Inflammatory macrophage (primary cell): Measurements from ENCODE around the gene SIX2.
A peak's percentile ranks its signal among the peaks of the same experiment; 100 is the strongest.

Experiments
- DNase-seq, 2 donors: peaks; one replicate each; pipeline ENCODE4 v3.0.0-alpha.2; 2020 to 2022

SIX2 gene

DNA sequence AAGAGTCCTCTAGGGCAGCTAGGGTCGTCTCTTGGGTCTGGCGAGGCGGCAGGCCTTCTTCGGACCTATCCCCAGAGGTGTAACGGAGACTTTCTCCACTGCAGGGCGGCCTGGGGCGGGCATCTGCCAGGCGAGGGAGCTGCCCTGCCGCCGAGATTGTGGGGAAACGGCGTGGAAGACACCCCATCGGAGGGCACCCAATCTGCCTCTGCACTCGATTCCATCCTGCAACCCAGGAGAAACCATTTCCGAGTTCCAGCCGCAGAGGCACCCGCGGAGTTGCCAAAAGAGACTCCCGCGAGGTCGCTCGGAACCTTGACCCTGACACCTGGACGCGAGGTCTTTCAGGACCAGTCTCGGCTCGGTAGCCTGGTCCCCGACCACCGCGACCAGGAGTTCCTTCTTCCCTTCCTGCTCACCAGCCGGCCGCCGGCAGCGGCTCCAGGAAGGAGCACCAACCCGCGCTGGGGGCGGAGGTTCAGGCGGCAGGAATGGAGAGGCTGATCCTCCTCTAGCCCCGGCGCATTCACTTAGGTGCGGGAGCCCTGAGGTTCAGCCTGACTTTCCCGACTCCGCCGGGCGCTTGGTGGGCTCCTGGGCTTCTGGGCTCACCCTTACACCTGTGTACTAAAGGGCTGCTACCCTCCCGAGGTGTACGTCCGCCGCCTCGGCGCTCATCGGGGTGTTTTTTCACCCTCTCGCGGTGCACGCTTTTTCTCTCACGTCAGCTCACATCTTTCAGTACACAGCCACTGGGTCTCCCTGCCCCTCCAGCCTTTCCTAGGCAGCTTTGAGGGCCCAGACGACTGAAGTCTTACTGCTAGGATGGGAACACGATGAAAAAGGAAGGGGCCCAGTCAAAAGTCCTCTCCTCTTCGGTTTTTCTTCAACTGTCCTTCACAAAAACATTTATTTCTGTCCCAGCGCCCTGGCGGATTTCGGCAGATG, 8.1 kb downstream of the SIX2 start:
- no peak for DNase-seq

DNA sequence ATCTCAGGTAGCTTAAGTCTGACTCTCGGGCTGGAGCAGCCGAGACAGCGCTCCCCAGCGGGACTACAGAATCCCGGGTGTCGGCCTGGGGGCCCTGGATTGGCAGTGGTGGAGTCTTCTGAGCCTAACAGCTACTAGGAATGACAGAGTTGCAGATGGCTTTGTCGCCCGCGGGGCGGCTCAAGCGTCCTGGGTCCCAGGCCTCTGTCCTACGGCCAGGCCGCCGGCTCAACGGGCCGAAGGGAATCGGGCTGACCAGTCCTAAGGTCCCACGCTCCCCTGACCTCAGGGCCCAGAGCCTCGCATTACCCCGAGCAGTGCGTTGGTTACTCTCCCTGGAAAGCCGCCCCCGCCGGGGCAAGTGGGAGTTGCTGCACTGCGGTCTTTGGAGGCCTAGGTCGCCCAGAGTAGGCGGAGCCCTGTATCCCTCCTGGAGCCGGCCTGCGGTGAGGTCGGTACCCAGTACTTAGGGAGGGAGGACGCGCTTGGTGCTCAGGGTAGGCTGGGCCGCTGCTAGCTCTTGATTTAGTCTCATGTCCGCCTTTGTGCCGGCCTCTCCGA, 8.8 kb downstream of the SIX2 start:
- DNase-seq, result no peak

DNA sequence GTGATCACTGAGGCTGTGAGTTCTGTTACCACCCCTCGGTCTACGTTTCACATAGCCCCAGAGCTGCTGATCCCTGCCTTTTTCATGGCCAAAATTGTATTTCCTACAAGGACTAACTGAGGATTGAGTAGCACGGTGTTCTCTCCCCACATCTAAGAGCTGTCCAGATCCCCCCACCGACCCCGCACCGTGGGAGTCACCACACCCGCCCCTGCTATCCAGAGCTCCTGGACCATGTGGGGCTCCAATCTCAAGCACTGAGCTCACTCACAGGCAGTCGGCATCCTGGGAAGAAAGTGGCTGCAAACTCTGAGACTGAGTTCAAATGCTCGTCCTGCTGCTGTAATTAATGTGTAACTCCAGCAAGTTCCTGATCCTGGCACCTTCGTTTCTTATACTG, 9.7 kb downstream of the SIX2 start:
- no peak for DNase-seq

DNA sequence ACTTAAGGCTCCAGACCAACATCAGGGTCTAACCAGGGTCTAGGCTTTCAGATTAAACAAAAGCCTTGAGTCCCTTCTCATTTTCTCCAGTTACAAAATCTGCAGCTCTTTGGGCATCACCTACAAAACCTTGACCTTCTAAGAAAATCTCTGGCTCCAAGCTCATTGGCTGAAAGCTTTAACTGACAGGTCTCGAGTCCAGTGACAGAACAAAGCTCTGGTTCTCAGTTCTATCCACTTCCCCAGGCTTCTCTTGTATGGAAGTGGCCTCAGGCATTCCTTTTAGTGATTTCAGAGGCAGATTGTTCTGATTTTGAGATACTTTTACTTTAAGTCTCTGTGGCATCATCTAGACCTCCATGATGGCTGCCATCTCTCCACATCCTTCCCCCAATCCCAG, 11.3 kb downstream of the SIX2 start:
- DNase-seq, result peak in 1 of 2 donors; percentile 21

DNA sequence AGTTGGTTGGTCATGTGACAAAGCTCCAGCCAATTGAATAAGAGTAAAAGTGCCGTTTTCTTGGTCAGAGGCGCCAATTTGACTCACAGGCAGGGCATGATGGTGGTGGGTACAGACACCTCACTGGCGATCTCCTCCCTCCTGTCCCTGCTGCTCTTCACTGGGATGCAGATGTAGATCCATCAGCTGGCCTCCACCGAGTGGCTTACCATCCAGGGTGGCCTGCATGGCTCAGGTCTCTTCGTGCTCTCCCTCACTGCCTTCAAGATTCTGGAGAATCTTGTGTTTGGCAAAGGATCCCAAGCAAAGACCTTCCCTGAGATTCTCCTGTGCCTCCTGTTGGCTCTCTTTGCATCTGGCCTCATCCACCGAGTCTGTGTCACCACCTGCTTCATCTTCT, 12.9 kb downstream of the SIX2 start:
- no peak for DNase-seq

DNA sequence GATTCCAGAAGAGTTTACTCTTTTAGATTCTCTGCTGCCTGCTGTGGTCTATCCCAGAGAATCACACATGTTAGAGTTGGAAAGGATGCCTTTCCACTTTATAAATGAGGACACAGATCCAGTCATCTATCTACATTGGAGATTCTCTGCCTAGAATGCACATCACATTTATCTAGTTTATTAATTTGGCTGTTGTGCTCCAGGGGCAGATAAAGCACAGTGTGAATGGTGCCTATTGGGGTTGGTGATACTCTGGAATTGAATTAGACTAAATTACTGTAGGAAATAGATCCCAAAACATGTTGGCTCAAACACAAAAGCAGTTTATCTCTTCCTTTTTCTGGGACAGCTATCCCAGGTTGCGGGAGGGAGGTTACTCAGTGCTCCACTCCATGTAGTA, 14.9 kb downstream of the SIX2 start:
- DNase-seq, result no peak

DNA sequence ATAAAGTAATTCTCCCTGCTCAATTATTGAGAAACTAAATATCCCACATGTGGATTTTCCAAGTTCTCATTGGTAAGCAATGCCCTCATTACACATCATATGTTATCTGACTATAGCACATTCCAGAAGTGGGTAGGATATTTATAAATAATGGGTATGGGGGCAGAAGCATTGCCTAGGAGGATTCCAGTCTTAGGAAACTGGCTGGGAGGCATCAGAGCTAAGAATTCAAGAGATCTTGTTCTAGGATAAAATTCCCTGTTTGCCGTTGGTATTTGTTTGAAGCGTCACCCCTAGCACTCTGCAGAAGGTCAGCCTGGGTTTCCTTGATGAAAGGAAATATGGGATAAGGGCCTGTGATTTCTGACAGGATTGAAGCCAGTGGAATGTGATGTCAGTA, 20.1 kb downstream of the SIX2 start:
- no peak for DNase-seq

DNA sequence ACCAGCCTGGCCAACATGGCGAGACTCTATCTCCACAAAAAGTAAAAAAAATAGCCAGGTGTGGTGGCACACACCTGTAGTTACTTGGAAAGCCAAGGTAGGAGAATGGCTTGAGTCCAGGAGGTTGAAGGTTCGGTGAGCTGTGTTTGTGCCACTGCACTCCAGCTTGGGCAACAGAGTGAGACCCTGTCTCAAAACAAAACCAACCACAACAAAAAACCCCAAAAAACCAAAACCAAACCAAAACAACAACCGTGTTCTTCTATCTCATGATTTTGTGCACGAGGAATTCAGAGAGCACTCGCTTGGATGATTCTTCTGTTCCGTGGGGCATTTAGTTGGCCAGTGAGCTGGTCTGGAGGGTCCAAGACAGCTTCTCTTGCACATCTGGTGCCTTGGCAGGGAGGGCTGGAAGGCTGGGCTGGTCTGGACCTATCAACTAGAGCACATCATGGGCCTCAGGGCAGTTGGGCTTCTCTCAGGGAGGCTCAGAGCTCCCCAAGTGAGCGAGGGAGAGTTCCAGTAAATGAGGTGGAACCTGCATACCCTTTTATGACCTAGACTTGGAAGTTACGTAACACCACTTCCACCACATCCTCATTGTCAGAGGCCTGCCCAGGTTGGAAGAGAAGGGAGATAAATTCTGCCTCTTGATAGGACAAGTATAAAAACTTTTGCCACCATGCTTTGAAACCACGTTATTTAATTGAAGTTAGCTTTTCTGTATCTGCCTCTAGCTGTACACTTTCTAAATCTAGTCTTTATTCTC, 25.2 kb downstream of the SIX2 start:
- no peak for DNase-seq

DNA sequence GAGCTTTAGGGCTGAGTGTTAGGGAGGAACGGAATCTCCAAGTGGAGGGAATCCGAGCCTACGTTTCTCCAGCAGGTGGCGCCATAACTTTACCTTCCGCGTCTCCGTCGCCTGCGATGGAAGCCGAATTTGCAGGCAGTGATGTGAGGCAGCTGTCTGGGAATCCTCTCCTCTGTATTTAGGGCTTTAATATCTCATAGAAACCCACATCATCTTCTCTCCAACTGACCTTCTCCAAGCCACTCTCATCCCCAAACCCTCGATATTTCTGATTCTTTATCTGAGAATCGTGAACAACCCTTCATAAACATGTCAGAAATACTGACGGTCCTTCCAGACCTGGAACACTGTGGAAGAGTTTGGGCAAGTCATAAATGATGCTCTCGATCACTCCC, 27.5 kb downstream of the SIX2 start:
- DNase-seq, result peak; percentile 69 to 72

DNA sequence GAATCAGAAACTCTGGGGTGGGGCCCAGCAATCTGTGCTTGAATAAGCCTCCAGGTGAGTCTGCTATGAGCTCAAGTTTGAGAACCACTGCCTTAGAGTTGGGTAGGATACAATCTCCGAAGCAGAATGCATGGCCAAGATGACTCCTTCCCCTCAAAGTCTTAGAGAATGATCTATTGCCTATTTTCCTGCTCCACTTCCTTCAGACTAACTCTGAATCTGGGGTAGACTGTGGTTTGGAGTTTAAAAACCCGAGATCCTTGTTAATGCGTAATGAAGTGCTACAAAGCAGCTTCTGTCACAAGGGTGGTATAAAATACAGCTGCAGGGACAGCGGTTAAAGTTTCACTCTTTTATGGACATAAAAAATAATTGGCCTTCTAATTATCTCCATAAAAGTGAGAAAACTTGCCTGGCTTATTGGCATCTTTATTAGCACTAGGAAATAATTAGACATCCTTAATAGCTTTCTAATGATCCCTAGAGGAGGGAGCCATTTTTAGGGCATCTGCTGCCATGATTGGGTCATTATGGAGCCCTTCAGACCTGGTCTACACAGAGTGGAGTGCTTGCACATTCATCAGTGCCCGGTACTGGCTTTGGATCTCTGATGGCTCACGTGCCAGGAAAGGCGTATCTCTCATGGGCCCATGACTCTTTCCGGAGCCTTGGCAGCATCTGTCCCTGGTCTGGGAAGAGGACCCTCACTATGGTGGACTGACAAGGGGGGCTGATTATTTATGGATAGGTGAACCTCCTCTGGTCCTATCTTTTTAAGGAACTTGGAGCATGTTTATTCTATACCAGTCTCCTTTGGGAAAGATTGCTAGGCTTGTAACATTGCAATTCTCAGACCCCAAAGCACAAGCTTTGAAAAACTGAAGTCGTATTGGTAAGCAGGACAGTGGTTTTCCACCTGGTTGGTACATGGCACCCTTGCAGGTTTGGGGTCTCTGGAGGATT, 28.2 kb downstream of the SIX2 start:
- no peak for DNase-seq

DNA sequence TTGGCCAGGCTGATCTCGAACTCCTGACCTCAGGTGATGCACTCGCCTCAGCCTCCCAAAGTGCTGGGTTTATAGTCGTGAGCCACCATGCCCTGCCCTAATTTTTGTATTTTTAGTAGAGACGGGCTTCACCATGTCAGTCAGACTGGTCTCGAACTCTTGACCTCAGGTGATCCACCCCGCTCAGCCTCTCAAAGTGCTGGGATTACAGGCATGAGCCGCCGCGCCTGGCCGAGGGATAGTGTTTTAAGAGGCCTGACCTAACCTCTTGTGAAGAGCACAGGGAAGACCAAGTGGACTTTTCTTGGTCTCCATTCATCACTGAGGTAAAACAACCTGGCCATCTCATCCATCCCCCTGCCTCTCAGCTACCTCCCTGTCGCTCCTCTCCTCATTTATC, 29.7 kb downstream of the SIX2 start:
- no peak for DNase-seq

DNA sequence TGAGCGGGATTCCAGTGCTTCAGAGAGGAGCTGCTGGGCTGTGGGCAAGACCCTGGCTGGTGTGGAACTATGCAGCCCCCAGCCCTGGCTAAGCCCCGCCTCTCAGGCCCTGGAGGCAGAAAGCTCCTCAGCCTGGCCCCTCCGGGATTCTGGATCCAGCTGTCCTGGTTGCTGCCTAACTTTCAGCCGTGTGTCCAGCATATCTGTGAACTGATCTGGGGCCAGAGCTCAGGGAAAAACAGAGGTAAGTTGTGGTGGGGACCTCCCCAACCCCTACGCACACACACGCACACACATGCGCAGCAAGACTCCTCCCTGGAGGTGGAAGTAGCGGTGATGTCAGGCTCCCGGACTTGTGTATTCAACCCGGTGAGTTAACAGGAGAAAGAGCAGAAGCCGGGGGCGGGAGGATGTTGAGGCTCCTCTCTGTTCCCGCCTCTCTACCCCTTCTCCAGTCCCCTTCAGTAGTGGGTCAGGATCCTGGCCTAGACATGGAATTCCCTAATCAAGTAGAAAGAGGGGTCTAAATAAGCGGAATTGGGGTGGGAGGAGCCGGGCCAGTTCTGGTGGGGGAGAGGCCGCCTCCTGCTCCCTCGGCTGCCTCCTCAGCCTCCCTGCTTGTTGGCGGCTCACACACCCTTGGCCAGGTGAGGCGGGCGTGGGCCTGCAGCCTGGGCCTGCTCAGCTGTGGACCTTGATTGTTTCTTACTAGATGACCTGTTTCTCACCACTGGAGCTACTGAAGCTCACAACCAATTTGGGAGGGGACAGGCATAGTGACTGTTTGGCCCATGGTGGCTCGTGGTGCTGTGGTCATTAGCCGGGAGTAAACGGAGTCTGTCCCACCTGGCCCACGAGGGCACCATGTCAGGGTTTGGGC, 33.4 kb downstream of the SIX2 start:
- DNase-seq, result no peak

DNA sequence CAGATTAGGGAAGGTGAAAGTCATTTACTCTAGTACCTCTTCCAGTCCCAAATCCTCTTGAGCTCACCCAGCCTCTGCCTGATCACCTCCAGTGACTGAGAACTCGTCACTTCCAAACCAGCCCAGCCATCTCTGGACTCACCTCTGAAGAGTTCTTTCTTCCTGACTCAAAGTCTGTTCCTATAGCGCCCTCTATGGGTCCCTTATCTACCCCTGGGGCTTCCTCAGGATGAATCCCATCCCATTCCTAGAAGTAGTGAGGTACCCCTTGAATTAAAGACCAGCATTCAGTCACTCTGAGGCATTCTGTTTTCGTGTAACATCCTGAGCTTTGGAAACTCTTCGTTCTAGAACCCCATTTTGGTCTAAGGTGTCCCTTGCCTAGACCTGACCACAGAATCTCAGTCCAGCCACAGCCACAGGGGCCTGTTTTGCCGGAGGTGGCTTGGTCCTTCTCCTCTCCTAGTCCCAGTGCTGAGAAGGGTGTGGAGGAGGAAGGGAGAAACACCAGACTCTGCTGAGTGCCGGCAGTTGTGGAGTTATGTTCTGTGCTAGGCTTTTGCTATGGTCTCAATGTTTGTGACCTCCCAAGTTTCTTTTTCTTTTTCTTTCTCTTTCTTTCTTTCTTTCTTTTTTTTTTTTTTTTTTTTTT, 35.1 kb downstream of the SIX2 start:
- DNase-seq, result peak; percentile 67 to 78

DNA sequence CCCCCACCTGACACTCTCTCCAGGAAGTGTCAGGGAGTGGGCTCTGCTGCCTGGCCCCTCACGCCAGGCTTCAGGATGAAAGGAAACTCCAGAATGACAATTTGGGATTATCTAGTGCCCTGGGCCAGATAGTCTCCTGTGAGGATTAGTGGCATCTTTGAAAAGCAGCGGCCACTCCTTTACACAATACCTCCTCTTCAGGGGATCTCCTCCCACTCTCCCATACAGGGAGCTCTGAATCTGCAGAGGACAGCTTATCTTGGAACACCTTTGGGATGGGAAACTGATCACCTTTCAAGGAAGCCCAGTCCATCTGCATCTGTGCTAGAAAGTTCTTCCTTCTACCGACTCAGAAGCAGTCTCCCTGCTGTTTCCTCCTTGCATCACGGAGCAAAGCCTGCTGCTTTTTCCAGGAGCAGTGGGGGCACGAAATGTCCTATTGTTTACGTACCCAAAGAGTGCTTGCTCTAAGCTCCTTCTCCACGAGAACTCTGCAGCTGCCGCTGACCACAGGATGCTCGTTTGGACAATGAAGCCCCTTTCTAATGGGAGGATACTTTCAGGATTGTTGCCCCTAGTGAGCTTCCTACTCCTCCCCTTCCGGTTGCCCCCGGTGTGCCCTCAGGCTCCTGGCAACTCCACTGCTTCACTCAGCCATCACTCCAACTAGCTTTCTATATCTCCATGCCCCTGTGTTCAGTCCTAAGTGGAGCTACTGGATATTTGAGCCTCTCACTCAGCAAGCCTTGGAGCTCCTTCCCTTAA, 36.3 kb downstream of the SIX2 start:
- DNase-seq, result no peak

DNA sequence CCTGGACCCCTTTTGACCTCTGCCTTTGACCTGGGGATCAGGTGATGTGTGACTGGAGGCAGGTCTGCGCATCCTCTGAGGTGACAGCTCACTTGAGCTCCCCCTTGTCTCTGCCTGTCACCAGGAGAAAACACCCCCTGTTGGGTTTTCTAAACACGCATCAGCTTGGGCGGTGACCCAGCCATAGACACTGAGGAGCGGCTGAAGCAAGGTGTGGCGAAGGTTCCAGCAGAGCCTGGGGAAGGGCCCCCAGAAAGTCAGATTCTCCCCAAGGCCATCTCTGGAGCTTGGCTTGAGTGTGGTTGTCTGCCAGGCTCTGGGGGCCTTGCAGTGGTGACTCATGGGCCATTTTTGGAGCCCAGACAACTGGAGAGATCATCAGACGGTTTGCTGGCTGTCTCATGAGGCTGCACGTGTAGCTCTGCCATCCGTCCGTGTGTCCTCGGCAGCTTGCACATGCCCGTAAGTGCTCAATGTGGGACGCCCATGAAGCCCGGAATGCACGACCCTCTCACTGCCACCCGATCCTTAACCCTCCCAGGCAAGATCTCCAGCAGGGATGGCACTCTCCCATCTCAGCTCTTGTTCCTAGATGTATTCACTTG, 38.3 kb downstream of the SIX2 start:
- no peak for DNase-seq

DNA sequence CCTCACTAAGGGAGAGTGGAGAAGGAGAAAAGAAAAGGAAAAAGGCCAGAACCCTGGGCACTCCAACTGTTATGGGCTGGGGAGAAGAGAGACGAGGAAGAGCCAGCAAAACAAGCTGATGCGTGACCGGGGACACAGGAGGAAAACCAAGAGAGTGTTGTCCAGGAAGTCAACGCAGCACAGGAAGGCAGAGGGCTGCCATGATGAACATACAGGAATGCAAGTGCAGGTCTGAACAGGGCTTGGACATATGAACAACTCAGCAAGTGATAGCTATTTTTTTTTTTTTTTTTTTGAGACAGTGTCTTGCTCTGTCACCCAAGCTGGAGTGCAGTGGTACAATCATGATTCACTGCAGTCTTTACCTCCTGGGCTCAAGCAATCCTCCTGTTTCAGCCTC, 39.3 kb downstream of the SIX2 start:
- DNase-seq, result no peak

DNA sequence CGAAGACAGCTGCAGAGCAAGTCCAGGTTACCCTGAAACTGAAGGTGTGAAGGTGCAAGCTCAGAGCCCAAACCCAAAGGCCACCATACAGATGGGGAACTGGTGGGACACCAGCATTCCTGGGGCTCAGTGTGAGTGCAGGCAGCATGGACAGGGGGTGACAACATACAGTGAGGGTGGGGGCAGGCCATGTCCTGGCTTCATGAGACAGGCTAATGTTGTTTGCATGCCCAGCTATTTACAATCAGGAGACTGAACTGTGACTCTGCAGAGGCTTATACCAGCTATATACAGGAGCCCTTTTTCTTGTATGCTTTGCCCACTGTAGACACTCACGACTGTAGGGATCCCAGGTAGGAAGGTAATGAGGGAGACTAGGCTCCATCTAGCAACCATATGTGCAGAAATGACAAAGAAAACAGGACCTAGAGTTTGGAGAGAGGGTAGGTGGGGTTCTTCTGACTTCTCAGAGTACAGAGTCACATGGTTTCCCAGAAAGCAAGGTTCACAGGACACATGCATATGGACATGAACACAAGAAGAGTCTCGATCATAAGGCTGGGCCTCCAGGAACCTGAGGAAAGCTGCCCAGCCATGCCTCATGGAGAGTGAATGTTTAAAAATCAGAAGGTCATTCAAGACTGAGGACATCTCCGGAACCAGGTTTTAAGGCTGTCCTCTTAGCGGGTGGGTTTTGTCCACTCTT, 41.4 kb downstream of the SIX2 start:
- no peak for DNase-seq

DNA sequence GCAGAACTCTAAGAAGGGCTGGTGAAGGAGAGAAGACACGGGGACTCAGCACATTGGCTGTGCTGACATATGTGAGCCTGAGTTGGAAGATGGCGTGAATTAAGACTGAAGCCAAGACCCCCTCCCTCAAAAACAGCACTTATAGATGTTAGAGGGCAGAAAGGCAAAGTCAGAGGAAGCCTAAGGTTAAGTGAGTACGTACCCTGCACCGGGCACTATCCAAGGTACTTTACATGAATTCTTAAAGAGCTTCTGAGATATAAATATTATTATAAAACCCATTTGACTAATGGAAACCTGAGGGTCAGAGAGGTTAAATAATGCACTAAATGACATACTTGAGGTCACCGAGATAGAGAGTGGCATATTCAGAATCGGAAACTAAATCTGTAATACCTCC, 42.2 kb downstream of the SIX2 start:
- no peak for DNase-seq

DNA sequence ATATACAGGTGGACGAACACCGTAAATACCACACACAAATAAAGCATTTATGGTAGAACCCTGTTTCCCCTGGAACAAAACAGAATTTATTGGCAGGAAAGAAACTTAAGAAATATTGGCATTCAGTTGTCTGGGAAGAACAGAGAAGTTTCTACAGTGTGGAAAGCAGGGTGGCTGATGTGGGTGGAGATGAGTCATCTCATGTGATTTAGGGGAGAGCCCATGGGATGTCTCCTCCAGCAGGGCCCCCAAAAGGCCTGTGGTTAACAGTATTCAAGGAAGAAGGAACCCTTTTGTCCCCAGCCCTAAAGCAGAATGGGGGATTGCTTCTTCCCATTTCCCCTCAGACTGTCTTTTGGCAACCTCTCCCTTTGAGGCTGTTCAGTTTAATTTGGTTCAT, 43.6 kb downstream of the SIX2 start:
- DNase-seq, result peak; percentile 93 to 94
